ENCODE results near the gene CXCL1. TPM values are rescaled to one million over a fixed set of nuclear protein-coding genes. Genes with fewer than 3 reads are reported as not detected.

CXCL1 gene
- total RNA-seq, 4 donors from 2014 or later = 1.5 to 1.8 TPM; not detected in 2

- TF ChIP-seq CTCF (IDR thresholded peaks at IDR 0.05; ENCODE audit: low read depth) = no peak
These were observed 24.8 kb upstream of the CXCL1 start for GRCh38 chr4:73844345-73844744.

- no peak for TF ChIP-seq CTCF (IDR thresholded peaks at IDR 0.05; ENCODE audit: low read depth)
These were observed 24.4 kb upstream of the CXCL1 start for GRCh38 chr4:73844806-73845205.

- no peak for TF ChIP-seq CTCF (IDR thresholded peaks at IDR 0.05; ENCODE audit: low read depth)
These were observed 21.5 kb upstream of the CXCL1 start for GRCh38 chr4:73847526-73848182.

- no peak for TF ChIP-seq CTCF (IDR thresholded peaks at IDR 0.05; ENCODE audit: low read depth)
These were observed 20.9 kb upstream of the CXCL1 start for GRCh38 chr4:73848183-73848777.

GRCh38 chr4:73850261-73850970 lies 18.8 kb upstream of the CXCL1 start:
- no peak for TF ChIP-seq CTCF (IDR thresholded peaks at IDR 0.05; ENCODE audit: low read depth)

GRCh38 chr4:73851293-73851692 lies 17.9 kb upstream of the CXCL1 start:
- TF ChIP-seq CTCF (IDR thresholded peaks at IDR 0.05; ENCODE audit: low read depth) = no peak

GRCh38 chr4:73852771-73853170 lies 16.4 kb upstream of the CXCL1 start:
- TF ChIP-seq CTCF (IDR thresholded peaks at IDR 0.05; ENCODE audit: low read depth) = no peak
